Activated B cell treated with CpG ODN at 0.5 μM for 24 hours (primary cell): Measurements from ENCODE around the gene CNKSR2. TPM values are rescaled to one million over a fixed set of nuclear protein-coding genes. Genes with fewer than 3 reads are reported as not detected.

Experiments
- ATAC-seq: fragments of 200-7000 bp; cut with Tn5 transposase; one replicate; pipeline ENCODE4 v1.10.0; 2021; ENCODE audit warnings: low read depth, mild to moderate bottlenecking, moderate library complexity
- CTCF ChIA-PET: fragments of 350-600 bp; sonication (Branson Sonifier 250); formaldehyde crosslinking; loops from one replicate; lab custom pipeline; 2021; ENCODE audit warnings: antibody characterized with exemption; lab: Charles Lee
- POLR2A ChIA-PET: fragments of 350-600 bp; sonication (Branson Sonifier 250); formaldehyde crosslinking; loops from one replicate; lab custom pipeline; 2021; ENCODE audit warnings: antibody characterized with exemption; lab: Charles Lee
- DNase-seq: peaks from one replicate; pipeline ENCODE4 v3.0.0; 2022
- H3K27ac Mint-ChIP-seq: one replicate; pipeline ENCODE4 v1.8.0; 2020; ENCODE audit warnings: mixed read lengths
- H3K27me3 Mint-ChIP-seq: one replicate; pipeline ENCODE4 v1.8.0; 2021; ENCODE audit warnings: mixed read lengths
- H3K36me3 Mint-ChIP-seq: one replicate; pipeline ENCODE4 v1.8.0; 2021; ENCODE audit warnings: low read depth, mixed read lengths
- H3K4me1 Mint-ChIP-seq: one replicate; pipeline ENCODE4 v1.8.0; 2021; ENCODE audit warnings: mixed read lengths
- H3K4me3 Mint-ChIP-seq: one replicate; pipeline ENCODE4 v1.8.0; 2020; ENCODE audit warnings: mild to moderate bottlenecking, mixed read lengths
- H3K9me3 Mint-ChIP-seq: one replicate; pipeline ENCODE4 v1.8.0; 2020; ENCODE audit warnings: mixed read lengths
- CTCF ChIP-seq: fragments of 200-600 bp; IDR thresholded peaks from one replicate; pipeline ENCODE4 v1.8.0; 2022; ENCODE audit warnings: antibody characterized with exemption, mild to moderate bottlenecking
- intact Hi-C: fragments of 100-400 bp; cut with micrococcal nuclease; formaldehyde crosslinking; loops from one replicate; pipeline ENCODE4 v1.15.1; 2024
- total RNA-seq: library from RNA; stranded (reverse); gene quantifications from 2 replicates; pipeline ENCODE4 v1.2.3, GENCODE V29; 2022

The CNKSR2 gene
- total RNA-seq, 1 donor from 2014 or later, result 15.6 TPM

GRCh38 chrX:21427086-21427485 lies 52.9 kb downstream of the CNKSR2 start:
- no peak overlapping the region for H3K27ac Mint-ChIP-seq
- TF ChIP-seq CTCF, result no peak
- H3K4me3 Mint-ChIP-seq, result no peak overlapping the region
- peaks cover 7% of the 10 kb centered on the region for H3K36me3 Mint-ChIP-seq
- ChIA-PET POLR2A (no interaction called here), CTCF (no interaction called here)
- DNase-seq (no peak), ATAC-seq (no peak)
- H3K9me3 Mint-ChIP-seq, result no peaks in the 10 kb centered on the region
- no peaks in the 10 kb centered on the region for H3K27me3 Mint-ChIP-seq
- intact Hi-C loops, result no loop called here
- H3K4me1 Mint-ChIP-seq, result peaks cover 11% of the 10 kb centered on the region

- peak overlapping the region; percentile 65 for H3K27ac Mint-ChIP-seq
- CTCF ChIA-PET, result no interaction called here
- TF ChIP-seq CTCF, result no peak
- no peak overlapping the region for H3K4me3 Mint-ChIP-seq
- peaks cover 35% of the 10 kb centered on the region for H3K4me1 Mint-ChIP-seq
- POLR2A ChIA-PET, result interaction anchor here (0.7 kb wide), 1 partner anchor 58 kb away, joined by 6 read pairs; no protein-coding TSS in a partner anchor
- ATAC-seq (no peak), DNase-seq (no peak)
- intact Hi-C loops, result loop anchor here (5.0 to 10.0 kb wide), 3 partner anchors 35 to 1172 kb away; partner anchors contain the start of gene RPS6KA3
- H3K9me3 Mint-ChIP-seq, result no peaks in the 10 kb centered on the region
- H3K27me3 Mint-ChIP-seq, result no peaks in the 10 kb centered on the region
- no peaks in the 10 kb centered on the region for H3K36me3 Mint-ChIP-seq
These were observed 62.8 kb downstream of the CNKSR2 start for GRCh38 chrX:21437036-21437435.

- ChIA-PET CTCF (interaction anchor here (0.9 kb wide), 1 partner anchor 909 kb away, joined by 3 read pairs; no protein-coding TSS in a partner anchor), POLR2A (interaction anchor here (1.0 to 3.4 kb wide), 2 partner anchors 62 to 65 kb away, joined by 6 to 16 read pairs; partner anchors contain the start of gene CNKSR2)
- Mint-ChIP-seq H3K9me3 (no peaks in the 10 kb centered on the region), H3K27me3 (no peaks in the 10 kb centered on the region), H3K27ac (peak overlapping the region; percentile 91), H3K36me3 (peaks cover 3% of the 10 kb centered on the region), H3K4me1 (peaks cover 37% of the 10 kb centered on the region), H3K4me3 (peak overlapping the region; percentile 76)
- DNase-seq (no peak), ATAC-seq (peak; percentile 88)
- no peak for TF ChIP-seq CTCF
- intact Hi-C loops, result loop anchor here (1.0 to 10.0 kb wide), 4 partner anchors 36 to 1174 kb away; partner anchors contain the start of gene RPS6KA3
These were observed 64.6 kb downstream of the CNKSR2 start for GRCh38 chrX:21438792-21439191.

GRCh38 chrX:21440911-21441310 lies 66.7 kb downstream of the CNKSR2 start:
- POLR2A ChIA-PET, result interaction anchor here (3.4 kb wide), 1 partner anchor 67 kb away, joined by 16 read pairs; the partner anchor contains the start of gene CNKSR2
- DNase-seq (no peak), ATAC-seq (no peak)
- no peaks in the 10 kb centered on the region for H3K27me3 Mint-ChIP-seq
- peak overlapping the region; percentile 30 for H3K27ac Mint-ChIP-seq
- H3K36me3 Mint-ChIP-seq, result peaks cover 4% of the 10 kb centered on the region
- no peaks in the 10 kb centered on the region for H3K9me3 Mint-ChIP-seq
- peaks cover 37% of the 10 kb centered on the region for H3K4me1 Mint-ChIP-seq
- TF ChIP-seq CTCF, result no peak
- H3K4me3 Mint-ChIP-seq, result no peak overlapping the region
- intact Hi-C loops, result no loop called here
- CTCF ChIA-PET, result no interaction called here

GRCh38 chrX:21457718-21458117 lies 83.5 kb downstream of the CNKSR2 start:
- no peak overlapping the region for H3K27ac Mint-ChIP-seq
- intact Hi-C loops, result no loop called here
- H3K27me3 Mint-ChIP-seq, result no peaks in the 10 kb centered on the region
- CTCF ChIA-PET, result no interaction called here
- peaks cover 13% of the 10 kb centered on the region for H3K36me3 Mint-ChIP-seq
- DNase-seq, result no peak
- peaks cover 7% of the 10 kb centered on the region for H3K9me3 Mint-ChIP-seq
- H3K4me3 Mint-ChIP-seq, result no peak overlapping the region
- TF ChIP-seq CTCF, result no peak
- ATAC-seq, result no peak
- H3K4me1 Mint-ChIP-seq, result peaks cover 3% of the 10 kb centered on the region
- POLR2A ChIA-PET, result no interaction called here
